ENCODE measurements around the gene BRINP3.

DNA sequence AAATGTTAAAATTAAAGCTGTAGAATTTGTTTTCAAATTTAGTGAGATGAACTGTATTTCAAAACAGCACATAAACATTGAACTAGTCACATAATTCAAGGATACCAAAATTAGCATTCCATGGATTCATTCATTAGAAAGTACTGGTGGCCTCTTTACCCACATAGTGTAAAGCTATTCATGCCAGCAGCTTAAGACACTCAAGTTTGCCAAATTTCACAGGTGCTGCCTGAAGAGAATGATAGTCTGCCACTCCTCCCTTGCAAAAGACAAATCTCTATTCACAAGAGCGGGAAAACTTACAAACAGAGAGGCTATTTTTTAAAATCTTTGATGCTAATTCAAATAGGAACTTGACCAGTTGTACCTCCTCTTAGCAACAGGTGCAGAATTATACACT lies 337.0 kb downstream of the BRINP3 start:
- TF ChIP-seq, protein P1, sequence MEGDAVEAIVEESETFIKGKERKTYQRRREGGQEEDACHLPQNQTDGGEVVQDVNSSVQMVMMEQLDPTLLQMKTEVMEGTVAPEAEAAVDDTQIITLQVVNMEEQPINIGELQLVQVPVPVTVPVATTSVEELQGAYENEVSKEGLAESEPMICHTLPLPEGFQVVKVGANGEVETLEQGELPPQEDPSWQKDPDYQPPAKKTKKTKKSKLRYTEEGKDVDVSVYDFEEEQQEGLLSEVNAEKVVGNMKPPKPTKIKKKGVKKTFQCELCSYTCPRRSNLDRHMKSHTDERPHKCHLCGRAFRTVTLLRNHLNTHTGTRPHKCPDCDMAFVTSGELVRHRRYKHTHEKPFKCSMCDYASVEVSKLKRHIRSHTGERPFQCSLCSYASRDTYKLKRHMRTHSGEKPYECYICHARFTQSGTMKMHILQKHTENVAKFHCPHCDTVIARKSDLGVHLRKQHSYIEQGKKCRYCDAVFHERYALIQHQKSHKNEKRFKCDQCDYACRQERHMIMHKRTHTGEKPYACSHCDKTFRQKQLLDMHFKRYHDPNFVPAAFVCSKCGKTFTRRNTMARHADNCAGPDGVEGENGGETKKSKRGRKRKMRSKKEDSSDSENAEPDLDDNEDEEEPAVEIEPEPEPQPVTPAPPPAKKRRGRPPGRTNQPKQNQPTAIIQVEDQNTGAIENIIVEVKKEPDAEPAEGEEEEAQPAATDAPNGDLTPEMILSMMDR (IDR thresholded peaks at IDR 0.05): no peak
- no peak for TF ChIP-seq POLR2A (IDR thresholded peaks at IDR 0.05)

Data from Peyer's patch (tissue), 4 donors.